ENCODE measurements around the gene KCNK10.

Gene KCNK10

GRCh38 chr14:88168498-88169165 lies 154.4 kb downstream of the KCNK10 start:
- peak; percentile 61 for DNase-seq

GRCh38 chr14:88168025-88168424 lies 155.0 kb downstream of the KCNK10 start:
- DNase-seq = no peak

- no peak for DNase-seq
Measured at GRCh38 chr14:88166616-88167015, 156.5 kb downstream of the KCNK10 start.

- DNase-seq = no peak
Measured at GRCh38 chr14:88164906-88165534, 158.0 kb downstream of the KCNK10 start.

GRCh38 chr14:88163731-88164255 lies 159.3 kb downstream of the KCNK10 start:
- no peak for DNase-seq

GRCh38 chr14:88156127-88156526 lies 166.9 kb downstream of the KCNK10 start:
- DNase-seq = no peak

- DNase-seq = no peak
Measured at GRCh38 chr14:88154926-88155325, 168.1 kb downstream of the KCNK10 start.

GRCh38 chr14:88154321-88154720 lies 168.7 kb downstream of the KCNK10 start:
- DNase-seq = no peak

GRCh38 chr14:88146881-88147649 lies 176.0 kb downstream of the KCNK10 start:
- no peak for DNase-seq

GRCh38 chr14:88143810-88144209 lies 179.3 kb downstream of the KCNK10 start:
- no peak for DNase-seq

GRCh38 chr14:88142997-88143396 lies 180.1 kb downstream of the KCNK10 start:
- DNase-seq = no peak

GRCh38 chr14:88140874-88141273 lies 182.2 kb downstream of the KCNK10 start:
- DNase-seq = no peak

- DNase-seq = no peak
Measured at GRCh38 chr14:88137327-88137726, 185.7 kb downstream of the KCNK10 start.

Data from stimulated activated CD4-positive, alpha-beta T cell treated with anti-CD3 and anti-CD28 coated beads, Interleukin-15, amount 100 ng/mL, for 24 hours (primary cell).